Thyroid gland (tissue), 4 donors: Measurements from ENCODE around the gene TRAF3IP3. TPM values are rescaled to one million over a fixed set of nuclear protein-coding genes. Genes with fewer than 3 reads are reported as not detected.
A peak's percentile ranks its signal among the peaks of the same experiment; 100 is the strongest.

Source experiments
- DNase-seq, 2 donors: peaks; one replicate each; pipeline ENCODE4 v3.0.0-alpha.2; 2019
- H3K27ac ChIP-seq, 3 donors: fragments of 200-600 bp; sonication (generic); 1 replicate in 2 of 3; 2 replicates in 1 of 3; pipeline ENCODE4 v1.5.1; 2016 to 2019; ENCODE audit warnings: mild to moderate bottlenecking in 1 of 3, moderate library complexity in 1 of 3
- H3K27me3 ChIP-seq: fragments of 200-600 bp; sonication (generic); one replicate; pipeline ENCODE4 v1.5.1; 2019
- H3K36me3 ChIP-seq, 2 donors: fragments of 200-600 bp; sonication (generic); one replicate each; pipeline ENCODE4 v1.5.1; 2016 to 2019
- H3K4me1 ChIP-seq, 2 donors: fragments of 200-600 bp; sonication (generic); one replicate each; pipeline ENCODE4 v1.5.1; 2017 to 2019
- H3K4me3 ChIP-seq, 3 donors: fragments of 200-600 bp; sonication (generic); replicated peaks in 1 of 3; 1 replicate in 2 of 3; 2 replicates in 1 of 3; pipeline ENCODE4 v1.5.1; 2016; ENCODE audit warnings: mild to moderate bottlenecking in 1 of 3
- H3K9me3 ChIP-seq: fragments of 200-600 bp; sonication (generic); one replicate; pipeline ENCODE4 v1.5.1; 2017
- POLR2A ChIP-seq, 2 donors: fragments of 450-650 bp; IDR thresholded peaks; one replicate each; pipeline ENCODE4 v1.6.1; 2017; ENCODE audit warnings: antibody characterized with exemption in 2 of 2, mild to moderate bottlenecking in 2 of 2, moderate library complexity in 1 of 2
- WGBS, 2 donors: methylation state at CpG; one replicate each; pipeline ENCODE4 v1.1.5; 2017; 5-methylcytosine and 5-hydroxymethylcytosine counted together
- intact Hi-C: fragments of 100-400 bp; cut with DNase I; formaldehyde crosslinking; loops from one replicate; pipeline ENCODE4 v1.15.1; 2023
- total RNA-seq, 4 donors: library from RNA; depleted of rRNA; stranded (reverse); fragments of >200 nt; gene quantifications; one replicate each; pipeline ENCODE4 v1.2.3, GENCODE V29; 2016
- TF ChIP-seq, protein P1 (sequence below), 6 experiments: fragments of 200-600 bp in 3 of 6; fragments of 450-650 bp in 3 of 6; sonication (generic) in 3 of 6; IDR thresholded peaks; one replicate each; pipeline ENCODE4 v1.5.1; 2016 to 2019; ENCODE audit warnings: antibody characterized with exemption in 6 of 6, mild to moderate bottlenecking in 2 of 6, inconsistent platforms in 1 of 6, moderate library complexity in 1 of 6

Gene TRAF3IP3
- total RNA-seq, 4 donors from 2014 or later, result 0.93 to 2.8 (median 2.3) TPM

DNA sequence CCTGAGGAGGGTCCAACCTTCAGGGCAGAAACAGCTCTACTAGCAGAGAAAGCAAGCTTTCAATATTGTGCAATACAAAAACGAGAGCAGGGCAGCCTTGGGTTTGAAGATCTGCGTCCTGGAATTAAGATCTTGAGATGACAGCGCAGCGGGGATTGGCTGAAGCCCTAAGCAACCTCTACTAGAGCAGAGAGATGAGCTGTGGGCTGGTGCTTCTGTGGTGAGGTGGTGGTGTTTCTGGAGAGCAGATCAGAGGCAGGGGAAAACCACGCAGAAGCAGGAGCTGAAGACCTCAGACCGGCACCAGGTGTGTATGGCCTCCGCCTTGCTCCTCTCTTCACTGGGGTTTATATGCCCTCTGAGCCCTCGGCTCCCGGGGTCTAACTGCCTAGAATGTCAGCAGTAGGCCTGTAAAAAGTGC is 12.5 kb downstream of the TRAF3IP3 start:
- Histone ChIP-seq H3K4me3 (no peak overlapping the region), H3K27ac (no peak overlapping the region), H3K36me3 (no peaks in the 10 kb centered on the region), H3K9me3 (no peaks in the 10 kb centered on the region), H3K27me3 (no peaks in the 10 kb centered on the region), H3K4me1 (peaks cover 3 to 7% of the 10 kb centered on the region in 2 donors)
- intact Hi-C loops, result no loop called here
- DNase-seq, result peak in 1 of 2 donors; percentile 9
- TF ChIP-seq POLR2A (IDR thresholded peaks at IDR 0.05), result no peak
- TF ChIP-seq, protein P1, sequence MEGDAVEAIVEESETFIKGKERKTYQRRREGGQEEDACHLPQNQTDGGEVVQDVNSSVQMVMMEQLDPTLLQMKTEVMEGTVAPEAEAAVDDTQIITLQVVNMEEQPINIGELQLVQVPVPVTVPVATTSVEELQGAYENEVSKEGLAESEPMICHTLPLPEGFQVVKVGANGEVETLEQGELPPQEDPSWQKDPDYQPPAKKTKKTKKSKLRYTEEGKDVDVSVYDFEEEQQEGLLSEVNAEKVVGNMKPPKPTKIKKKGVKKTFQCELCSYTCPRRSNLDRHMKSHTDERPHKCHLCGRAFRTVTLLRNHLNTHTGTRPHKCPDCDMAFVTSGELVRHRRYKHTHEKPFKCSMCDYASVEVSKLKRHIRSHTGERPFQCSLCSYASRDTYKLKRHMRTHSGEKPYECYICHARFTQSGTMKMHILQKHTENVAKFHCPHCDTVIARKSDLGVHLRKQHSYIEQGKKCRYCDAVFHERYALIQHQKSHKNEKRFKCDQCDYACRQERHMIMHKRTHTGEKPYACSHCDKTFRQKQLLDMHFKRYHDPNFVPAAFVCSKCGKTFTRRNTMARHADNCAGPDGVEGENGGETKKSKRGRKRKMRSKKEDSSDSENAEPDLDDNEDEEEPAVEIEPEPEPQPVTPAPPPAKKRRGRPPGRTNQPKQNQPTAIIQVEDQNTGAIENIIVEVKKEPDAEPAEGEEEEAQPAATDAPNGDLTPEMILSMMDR (IDR thresholded peaks at IDR 0.05), result no peak
- WGBS, 2 donors, result 86 to 94% methylated on average over 8 to 9 of the region's 9 CpGs

DNA sequence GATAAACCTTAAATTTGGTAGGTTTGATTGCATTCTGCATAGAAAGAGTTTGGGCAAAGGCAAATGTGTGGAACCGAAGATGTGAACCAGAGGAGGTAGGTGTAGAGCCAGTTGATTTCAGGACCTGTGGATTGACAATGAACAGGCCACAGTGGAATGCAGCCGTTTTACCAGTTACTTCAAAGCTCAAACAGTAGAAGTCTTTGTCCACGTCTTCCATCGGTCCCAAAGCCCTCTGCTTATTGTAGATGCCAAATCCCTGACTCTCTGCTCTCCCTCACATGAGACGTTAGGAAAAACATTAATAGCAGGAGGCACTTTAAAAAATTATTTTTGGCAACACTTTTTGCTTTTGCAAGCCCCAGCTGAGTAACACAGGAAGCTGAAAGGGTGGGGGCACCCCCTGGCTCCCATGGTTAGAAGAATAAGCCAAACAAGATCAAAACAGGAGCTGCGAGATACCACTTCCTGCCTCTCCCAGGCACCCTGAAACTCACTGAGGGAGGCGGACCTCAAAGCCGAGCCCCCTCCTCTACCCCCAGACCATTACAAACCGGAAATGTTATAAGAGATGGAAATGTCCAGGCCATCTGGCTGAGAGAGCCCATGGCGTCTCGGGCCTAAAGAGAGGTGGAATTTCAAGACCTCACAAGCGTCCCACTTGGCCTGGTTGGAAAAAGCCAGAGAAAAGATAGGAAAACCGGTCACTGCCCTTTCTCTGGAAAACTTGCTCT is 13.5 kb downstream of the TRAF3IP3 start:
- peak; percentile 29 to 31 for DNase-seq
- TF ChIP-seq, protein P1 (IDR thresholded peaks at IDR 0.05), result no peak
- no peak for TF ChIP-seq POLR2A (IDR thresholded peaks at IDR 0.05)
- Histone ChIP-seq H3K27ac (peak overlapping the region in 2 of 3 donors; percentile 3 to 43), H3K4me1 (peaks cover 3 to 7% of the 10 kb centered on the region in 2 donors), H3K27me3 (no peaks in the 10 kb centered on the region), H3K4me3 (peak overlapping the region in 1 of 3 donors; percentile 3), H3K9me3 (no peaks in the 10 kb centered on the region), H3K36me3 (no peaks in the 10 kb centered on the region)
- WGBS, 2 donors, result 58 to 60% methylated on average over 13 of the region's 13 CpGs
- intact Hi-C loops, result no loop called here

DNA sequence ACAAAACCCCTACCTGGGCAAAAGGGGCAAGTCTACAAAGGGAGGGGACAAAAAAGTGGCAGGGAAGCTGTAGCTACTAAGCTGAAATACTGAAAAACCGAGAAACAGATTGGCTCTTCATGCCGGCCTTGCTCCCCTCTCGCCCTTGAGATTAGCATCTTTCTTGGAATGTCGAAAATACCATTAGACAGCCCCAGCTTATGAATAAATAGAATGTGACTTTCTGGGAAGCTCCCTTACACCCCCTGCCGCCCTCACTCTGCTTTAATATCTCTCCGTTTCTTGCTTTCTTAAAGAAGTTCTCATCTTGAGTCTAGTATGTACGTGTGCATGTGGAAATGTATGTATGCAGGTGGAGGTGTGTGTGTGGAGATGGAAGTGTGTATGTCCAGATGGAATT is 14.1 kb downstream of the TRAF3IP3 start:
- Histone ChIP-seq H3K9me3 (no peaks in the 10 kb centered on the region), H3K36me3 (no peaks in the 10 kb centered on the region), H3K27ac (no peak overlapping the region), H3K4me1 (peaks cover 3 to 7% of the 10 kb centered on the region in 2 donors), H3K27me3 (no peaks in the 10 kb centered on the region), H3K4me3 (peak overlapping the region in 1 of 3 donors; percentile 3)
- WGBS, 2 donors, result 67 to 82% methylated on average over 7 of the region's 7 CpGs
- no peak for DNase-seq
- TF ChIP-seq POLR2A (IDR thresholded peaks at IDR 0.05), result no peak
- TF ChIP-seq, protein P1 (IDR thresholded peaks at IDR 0.05), result no peak
- intact Hi-C loops, result no loop called here

DNA sequence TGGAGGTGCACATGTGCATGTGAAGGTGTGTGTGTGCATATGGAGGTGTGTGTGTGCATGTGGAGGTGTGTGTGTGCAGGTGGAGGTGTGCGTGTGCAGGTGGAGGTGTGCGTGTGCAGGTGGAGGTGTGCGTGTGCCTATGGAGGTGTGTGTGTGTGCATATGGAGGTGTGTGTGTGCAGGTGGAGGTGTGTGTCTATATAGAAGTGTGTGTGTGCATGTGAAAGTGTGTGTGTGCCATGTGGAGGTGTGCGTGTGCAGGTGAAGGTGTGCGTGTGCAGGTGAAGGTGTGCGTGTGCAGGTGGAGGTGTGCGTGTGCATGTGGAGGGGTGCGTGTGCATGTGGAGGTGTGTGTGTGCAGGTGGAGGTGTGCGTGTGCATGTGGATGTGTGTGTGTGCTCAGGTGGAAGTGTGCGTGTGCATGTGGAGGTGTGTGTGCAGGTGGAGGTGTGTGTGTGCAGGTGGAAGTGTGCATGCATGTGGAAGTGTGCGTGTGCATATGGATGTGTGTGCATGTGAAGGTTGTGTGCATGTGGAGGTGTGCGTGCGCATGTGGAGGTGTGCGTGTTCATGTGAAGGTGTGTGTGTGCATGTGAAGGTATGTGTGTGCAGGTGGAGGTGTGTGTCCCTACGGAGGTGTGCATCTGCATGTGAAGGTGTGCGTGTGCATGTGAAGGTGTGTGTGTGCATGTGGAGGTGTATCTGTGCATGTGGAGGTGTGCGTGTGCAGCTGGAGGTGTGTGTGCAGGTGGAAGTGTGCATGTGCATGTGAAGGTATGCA is 15.0 kb downstream of the TRAF3IP3 start:
- H3K9me3 ChIP-seq, result no peaks in the 10 kb centered on the region
- TF ChIP-seq POLR2A (IDR thresholded peaks at IDR 0.05), result no peak
- TF ChIP-seq, protein P1 (IDR thresholded peaks at IDR 0.05), result no peak
- peaks cover 3 to 7% of the 10 kb centered on the region in 2 donors for H3K4me1 ChIP-seq
- no peak overlapping the region for H3K27ac ChIP-seq
- H3K4me3 ChIP-seq, result no peak overlapping the region
- intact Hi-C loops, result no loop called here
- no peaks in the 10 kb centered on the region for H3K36me3 ChIP-seq
- no peaks in the 10 kb centered on the region for H3K27me3 ChIP-seq
- 92 to 94% methylated on average over 17 of the region's 17 CpGs for WGBS, 2 donors
- DNase-seq, result no peak

DNA sequence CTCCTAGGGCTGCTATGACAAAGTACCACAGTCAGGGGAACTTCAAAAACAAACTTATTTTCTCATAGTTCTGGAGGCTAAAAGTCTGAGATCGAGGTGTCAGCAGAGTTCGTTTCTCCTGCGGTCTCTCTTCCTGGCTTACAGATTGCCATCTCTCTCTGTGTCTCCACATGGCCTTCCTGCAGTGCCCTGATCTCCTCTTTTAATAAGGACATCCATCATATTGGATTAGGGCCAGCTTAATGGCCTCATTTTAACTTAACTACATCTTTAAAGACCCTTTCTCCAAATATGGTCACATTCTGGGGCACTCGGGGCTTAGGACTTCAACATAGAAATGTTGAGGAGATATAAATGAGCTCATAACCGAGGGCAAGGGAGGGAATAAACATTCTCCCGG is 16.3 kb downstream of the TRAF3IP3 start:
- WGBS, 2 donors, result 68% methylated on average over 6 of the region's 6 CpGs
- H3K36me3 ChIP-seq, result no peaks in the 10 kb centered on the region
- TF ChIP-seq POLR2A (IDR thresholded peaks at IDR 0.05), result no peak
- TF ChIP-seq, protein P1 (IDR thresholded peaks at IDR 0.05), result no peak
- H3K4me1 ChIP-seq, result peaks cover 3 to 7% of the 10 kb centered on the region in 2 donors
- DNase-seq, result no peak
- H3K4me3 ChIP-seq, result no peak overlapping the region
- H3K27ac ChIP-seq, result no peak overlapping the region
- intact Hi-C loops, result no loop called here
- H3K27me3 ChIP-seq, result no peaks in the 10 kb centered on the region
- H3K9me3 ChIP-seq, result no peaks in the 10 kb centered on the region
